Left lung (tissue), 10 donors: ENCODE data around the gene PAPLN. TPM values are rescaled to one million over a fixed set of nuclear protein-coding genes. Genes with fewer than 3 reads are reported as not detected.

Source experiments
- ATAC-seq: fragments of 200-7000 bp; cut with Tn5 transposase; one replicate; pipeline ENCODE4 v1.9.1; 2020; ENCODE audit warnings: moderate library complexity
- DNase-seq, 4 donors: peaks; one replicate each; pipeline ENCODE4 v3.0.0-alpha.2; 2013 to 2020
- H3K27ac ChIP-seq, 2 donors: fragments of 200-600 bp; sonication (generic) in 1 of 2; one replicate each; pipeline versions ENCODE4 v1.5.0 to v1.8.0; 2020 to 2021
- H3K27me3 ChIP-seq, 2 donors: fragments of 200-600 bp; sonication (generic) in 1 of 2; one replicate each; pipeline versions ENCODE4 v1.5.0 to v1.8.0; 2020 to 2021
- H3K36me3 ChIP-seq, 2 donors: fragments of 200-600 bp; sonication (generic) in 1 of 2; one replicate each; pipeline versions ENCODE4 v1.5.0 to v1.8.0; 2020 to 2021
- H3K4me1 ChIP-seq, 2 donors: fragments of 200-600 bp; one replicate each; pipeline ENCODE4 v1.8.0; 2021
- H3K4me3 ChIP-seq, 2 donors: fragments of 200-600 bp; sonication (generic) in 1 of 2; one replicate each; pipeline versions ENCODE4 v1.5.0 to v1.8.0; 2020 to 2021; ENCODE audit warnings: mild to moderate bottlenecking in 1 of 2
- H3K9me3 ChIP-seq, 2 donors: fragments of 200-600 bp; sonication (generic) in 1 of 2; one replicate each; pipeline versions ENCODE4 v1.5.0 to v1.8.0; 2020 to 2021
- intact Hi-C, 2 donors: fragments of 100-400 bp; cut with DNase I; formaldehyde crosslinking; loops; one replicate each; pipeline versions ENCODE4 v1.11.2 to v1.14.2; 2022
- polyA plus RNA-seq, 6 donors: library from polyadenylated mRNA; unstranded; fragments of 120-200 nt; gene quantifications; one replicate each; pipeline ENCODE4 v1.2.1, GENCODE V29; 2013; ENCODE audit not compliant: insufficient read length in 6 of 6
- total RNA-seq, 2 donors: library from RNA; stranded (reverse); fragmentation: NEBNext Ultra II Directional; extraction: Animal tissue kit (Norgen Biotek cat#: 25700); gene quantifications; one replicate each; pipeline ENCODE4 v1.2.1, GENCODE V29; 2021
- TF ChIP-seq, protein P1 (sequence below), 2 donors: fragments of 200-600 bp; sonication (generic) in 1 of 2; IDR thresholded peaks; one replicate each; pipeline versions ENCODE4 v1.5.0 to v1.8.0; 2021; ENCODE audit warnings: antibody characterized with exemption in 2 of 2
- donor health status: DM: no; HTN: yes; CAD: no.
- donor health status: DM: no; HTN: no; CAD: no.

The PAPLN gene
- total and polyA plus RNA-seq, 8 donors, result 7.9 to 21.0 (median 10.6) TPM

DNA sequence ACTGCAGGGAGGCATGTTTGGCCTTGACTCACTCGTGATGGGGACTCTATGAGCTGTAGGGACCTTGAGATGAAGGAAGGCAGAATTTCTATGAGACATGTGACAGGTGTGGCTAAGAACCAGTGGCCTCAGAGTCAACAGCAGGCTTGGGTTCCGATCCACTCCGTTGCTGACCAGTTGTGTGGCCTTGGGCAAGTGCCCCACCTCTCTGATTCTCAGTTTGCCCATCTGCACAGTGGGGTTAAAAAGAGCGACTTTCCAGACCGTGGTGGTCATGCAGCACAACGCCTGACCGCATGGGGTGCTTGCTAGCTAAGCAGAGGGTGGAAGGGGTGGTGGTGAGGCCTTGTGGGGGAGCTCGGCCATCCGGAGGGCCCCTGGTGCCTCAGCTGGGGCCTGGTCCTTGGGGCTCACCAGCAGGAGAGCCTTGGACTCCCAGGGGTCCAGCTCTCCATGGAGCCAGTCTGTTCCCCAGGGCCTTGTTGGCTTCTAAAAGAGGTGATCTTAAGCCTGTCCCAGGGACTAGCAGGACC, 18.5 kb downstream of the PAPLN start:
- Histone ChIP-seq H3K4me3 (no peak overlapping the region), H3K27ac (no peak overlapping the region), H3K4me1 (no peaks in the 10 kb centered on the region), H3K36me3 (no peaks in the 10 kb centered on the region), H3K9me3 (no peaks in the 10 kb centered on the region), H3K27me3 (no peaks in the 10 kb centered on the region)
- intact Hi-C loops, result no loop called here
- ATAC-seq (no peak), DNase-seq (no peak)
- TF ChIP-seq, protein P1, sequence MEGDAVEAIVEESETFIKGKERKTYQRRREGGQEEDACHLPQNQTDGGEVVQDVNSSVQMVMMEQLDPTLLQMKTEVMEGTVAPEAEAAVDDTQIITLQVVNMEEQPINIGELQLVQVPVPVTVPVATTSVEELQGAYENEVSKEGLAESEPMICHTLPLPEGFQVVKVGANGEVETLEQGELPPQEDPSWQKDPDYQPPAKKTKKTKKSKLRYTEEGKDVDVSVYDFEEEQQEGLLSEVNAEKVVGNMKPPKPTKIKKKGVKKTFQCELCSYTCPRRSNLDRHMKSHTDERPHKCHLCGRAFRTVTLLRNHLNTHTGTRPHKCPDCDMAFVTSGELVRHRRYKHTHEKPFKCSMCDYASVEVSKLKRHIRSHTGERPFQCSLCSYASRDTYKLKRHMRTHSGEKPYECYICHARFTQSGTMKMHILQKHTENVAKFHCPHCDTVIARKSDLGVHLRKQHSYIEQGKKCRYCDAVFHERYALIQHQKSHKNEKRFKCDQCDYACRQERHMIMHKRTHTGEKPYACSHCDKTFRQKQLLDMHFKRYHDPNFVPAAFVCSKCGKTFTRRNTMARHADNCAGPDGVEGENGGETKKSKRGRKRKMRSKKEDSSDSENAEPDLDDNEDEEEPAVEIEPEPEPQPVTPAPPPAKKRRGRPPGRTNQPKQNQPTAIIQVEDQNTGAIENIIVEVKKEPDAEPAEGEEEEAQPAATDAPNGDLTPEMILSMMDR (IDR thresholded peaks at IDR 0.05), result no peak

DNA sequence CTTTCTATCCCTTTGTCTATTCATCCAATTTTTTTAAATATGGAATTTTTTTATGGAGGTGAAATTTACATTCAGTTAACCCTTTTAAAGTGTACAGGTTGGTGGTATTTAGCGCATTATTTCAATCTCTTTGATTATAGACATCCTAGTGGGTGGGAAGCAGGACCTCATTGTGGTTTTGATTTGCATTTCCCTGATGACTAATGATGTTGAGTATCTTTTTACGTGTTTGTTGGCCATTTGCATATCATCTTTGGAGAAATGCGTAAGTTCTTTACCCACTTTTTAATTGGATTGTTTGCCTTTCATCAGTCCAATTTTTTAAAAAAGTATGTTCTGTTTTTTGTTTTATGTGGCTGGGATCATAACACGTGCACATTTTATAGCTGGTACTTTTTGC, 20.8 kb downstream of the PAPLN start:
- ATAC-seq (no peak), DNase-seq (no peak)
- TF ChIP-seq, protein P1 (IDR thresholded peaks at IDR 0.05), result no peak
- Histone ChIP-seq H3K4me1 (no peaks in the 10 kb centered on the region), H3K27ac (no peak overlapping the region), H3K4me3 (no peak overlapping the region), H3K36me3 (no peaks in the 10 kb centered on the region), H3K27me3 (no peaks in the 10 kb centered on the region), H3K9me3 (no peaks in the 10 kb centered on the region)
- intact Hi-C loops, result no loop called here

DNA sequence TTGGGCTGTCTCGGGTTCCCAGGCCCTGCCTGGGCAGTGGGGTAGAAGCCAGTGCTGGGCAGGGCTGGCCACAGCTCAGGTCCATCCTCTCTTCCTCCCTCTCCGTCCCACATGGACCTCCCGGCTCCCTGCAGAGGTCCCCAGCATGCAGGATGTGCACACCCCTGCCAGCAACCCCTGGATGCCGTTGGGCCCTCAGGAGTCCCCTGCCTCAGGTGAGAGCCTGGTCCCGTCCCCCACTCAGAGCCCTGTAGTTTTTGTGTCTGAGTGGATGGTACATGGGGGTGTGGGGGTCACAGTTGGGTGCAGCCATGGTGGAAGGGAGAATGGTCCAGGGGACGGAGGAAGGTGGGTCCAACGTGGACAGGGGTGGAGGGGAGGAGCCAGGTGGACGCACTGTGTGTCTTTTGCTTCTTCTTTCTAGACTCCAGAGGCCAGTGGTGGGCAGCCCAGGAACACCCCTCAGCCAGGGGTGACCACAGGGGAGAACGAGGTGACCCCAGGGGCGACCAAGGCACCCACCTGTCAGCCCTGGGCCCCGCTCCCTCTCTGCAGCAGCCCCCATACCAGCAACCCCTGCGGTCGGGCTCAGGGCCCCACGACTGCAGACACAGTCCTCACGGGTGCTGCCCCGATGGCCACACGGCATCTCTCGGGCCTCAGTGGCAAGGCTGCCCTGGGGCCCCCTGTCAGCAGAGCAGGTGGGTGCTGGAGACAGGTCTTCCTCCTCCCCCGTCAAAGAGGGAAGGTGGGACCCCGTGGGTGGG, 21.7 kb downstream of the PAPLN start:
- H3K4me3 ChIP-seq, result no peak overlapping the region
- H3K9me3 ChIP-seq, result no peaks in the 10 kb centered on the region
- H3K36me3 ChIP-seq, result no peaks in the 10 kb centered on the region
- intact Hi-C loops, result no loop called here
- no peak overlapping the region for H3K27ac ChIP-seq
- H3K27me3 ChIP-seq, result no peaks in the 10 kb centered on the region
- DNase-seq, result no peak
- H3K4me1 ChIP-seq, result no peaks in the 10 kb centered on the region
- ATAC-seq, result no peak
- TF ChIP-seq, protein P1 (IDR thresholded peaks at IDR 0.05), result no peak

DNA sequence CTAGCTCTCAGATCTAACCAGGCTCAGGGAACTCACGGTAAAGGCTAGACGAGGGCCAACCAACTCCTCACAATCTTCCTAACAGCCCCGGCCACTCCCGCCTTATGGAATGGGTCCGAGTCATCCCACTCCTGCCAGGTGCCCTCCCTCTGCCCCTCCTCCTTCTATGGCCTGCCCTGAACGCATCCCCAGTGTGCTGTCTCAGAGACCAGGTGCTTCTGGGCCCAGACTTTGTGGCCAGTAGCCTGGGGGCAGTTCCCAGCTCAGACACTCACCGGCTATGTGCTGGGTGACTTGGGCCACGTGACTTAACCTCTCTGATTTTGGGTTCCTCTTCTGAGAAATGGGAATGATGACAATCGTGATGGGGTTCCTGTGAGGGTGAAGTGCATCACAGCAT, 22.5 kb downstream of the PAPLN start:
- Histone ChIP-seq H3K27me3 (no peaks in the 10 kb centered on the region), H3K36me3 (no peaks in the 10 kb centered on the region), H3K27ac (no peak overlapping the region), H3K9me3 (no peaks in the 10 kb centered on the region), H3K4me1 (no peaks in the 10 kb centered on the region), H3K4me3 (no peak overlapping the region)
- TF ChIP-seq, protein P1 (IDR thresholded peaks at IDR 0.05), result no peak
- no peak for ATAC-seq
- intact Hi-C loops, result no loop called here
- no peak for DNase-seq

DNA sequence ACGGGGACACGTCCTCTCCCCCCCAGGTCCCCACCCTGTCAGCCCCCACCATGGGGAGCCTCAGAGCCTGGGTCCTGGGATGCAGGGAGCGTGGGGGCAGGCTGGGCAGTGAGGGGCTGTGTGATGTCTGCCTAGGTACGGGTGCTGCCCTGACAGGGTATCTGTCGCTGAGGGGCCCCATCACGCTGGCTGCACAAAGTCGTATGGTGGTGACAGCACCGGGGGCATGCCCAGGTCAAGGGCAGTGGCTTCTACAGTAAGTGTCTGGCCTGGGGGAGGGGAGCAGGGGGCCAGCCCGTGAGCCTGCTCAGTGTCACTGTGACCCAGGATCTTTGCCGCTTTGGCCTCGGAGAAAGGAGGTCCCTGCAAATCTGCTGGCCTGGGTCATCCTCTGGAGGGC, 23.3 kb downstream of the PAPLN start:
- no peak overlapping the region for H3K4me3 ChIP-seq
- intact Hi-C loops, result no loop called here
- H3K36me3 ChIP-seq, result no peaks in the 10 kb centered on the region

More for the DNA sequence above, 23.3 kb downstream of the PAPLN start:
- TF ChIP-seq, protein P1 (IDR thresholded peaks at IDR 0.05), result no peak
- ATAC-seq, result no peak
- Histone ChIP-seq H3K9me3 (no peaks in the 10 kb centered on the region), H3K27ac (no peak overlapping the region), H3K4me1 (no peaks in the 10 kb centered on the region), H3K27me3 (no peaks in the 10 kb centered on the region)
- DNase-seq, result no peak
